Adipocyte (in vitro differentiated cells): ENCODE measurements around the gene PLAAT4.
"Not testable (repeated sequence)": the region's sequence is repeated elsewhere in the genome, so short reads cannot be mapped to it uniquely, and the experiment has no call there.

Source experiments
- DNase-seq: peaks from one replicate; pipeline ENCODE4 v3.0.0-alpha.2; 2015; ENCODE audit warnings: low read depth
- H3K27me3 ChIP-seq: replicated peaks from 2 replicates; pipeline ENCODE4 v1.7.0; 2013; ENCODE audit warnings: mild to moderate bottlenecking, low read length, moderate library complexity; ENCODE audit not compliant: control insufficient read depth, insufficient read depth
- H3K36me3 ChIP-seq: 2 replicates; pipeline ENCODE4 v1.7.0; 2013; ENCODE audit warnings: low read length, mild to moderate bottlenecking, moderate library complexity; ENCODE audit not compliant: control insufficient read depth, insufficient read depth, severe bottlenecking
- H3K4me1 ChIP-seq: 2 replicates; pipeline ENCODE4 v1.7.0; 2013; ENCODE audit warnings: mild to moderate bottlenecking, low read length, moderate library complexity; ENCODE audit not compliant: control insufficient read depth, insufficient read depth
- H3K4me3 ChIP-seq: 2 replicates; pipeline ENCODE4 v1.7.0; 2013; ENCODE audit warnings: mild to moderate bottlenecking, low read length, moderate library complexity
- H3K9ac ChIP-seq: 2 replicates; pipeline ENCODE4 v1.7.0; 2013; ENCODE audit warnings: mild to moderate bottlenecking, low read length, moderate library complexity
- H3K9me3 ChIP-seq: 2 replicates; pipeline ENCODE4 v1.7.0; 2013; ENCODE audit warnings: mild to moderate bottlenecking, low read length, moderate library complexity; ENCODE audit not compliant: control insufficient read depth

The PLAAT4 gene

GRCh38 chr11:63511048-63511748, 25.4 kb upstream of the PLAAT4 start:
- DNase-seq: no peak
- Histone ChIP-seq H3K4me1 (peaks cover 30% of the 10 kb centered on the region), H3K36me3 (peaks cover 46% of the 10 kb centered on the region), H3K9ac (peak overlapping the region; percentile 95), H3K27me3 (no peaks in the 10 kb centered on the region), H3K9me3 (no peaks in the 10 kb centered on the region), H3K4me3 (peak overlapping the region; percentile 84)

GRCh38 chr11:63512816-63513215, 23.8 kb upstream of the PLAAT4 start:
- H3K27me3 ChIP-seq: no peaks in the 10 kb centered on the region
- no peak for DNase-seq
- peaks cover 46% of the 10 kb centered on the region for H3K36me3 ChIP-seq
- H3K4me3 ChIP-seq: no peak overlapping the region
- H3K9ac ChIP-seq: no peak overlapping the region
- no peaks in the 10 kb centered on the region for H3K9me3 ChIP-seq
- H3K4me1 ChIP-seq: peaks cover 29% of the 10 kb centered on the region

- Histone ChIP-seq H3K4me3 (no peak overlapping the region), H3K4me1 (peaks cover 12% of the 10 kb centered on the region), H3K27me3 (no peaks in the 10 kb centered on the region), H3K9me3 (no peaks in the 10 kb centered on the region), H3K9ac (no peak overlapping the region), H3K36me3 (peaks cover 22% of the 10 kb centered on the region)
- DNase-seq: no peak
Observed at GRCh38 chr11:63516109-63516508, 20.5 kb upstream of the PLAAT4 start.

- no peak for DNase-seq
- H3K36me3 ChIP-seq: peaks cover 13% of the 10 kb centered on the region
Observed at GRCh38 chr11:63517156-63517555, 19.5 kb upstream of the PLAAT4 start.

GRCh38 chr11:63518548-63518947, 18.1 kb upstream of the PLAAT4 start:
- H3K27me3 ChIP-seq: no peaks in the 10 kb centered on the region
- DNase-seq: peak; percentile 36

More at GRCh38 chr11:63517156-63517555, 19.5 kb upstream of the PLAAT4 start:
- H3K9me3 ChIP-seq: no peaks in the 10 kb centered on the region
- peaks cover 3% of the 10 kb centered on the region for H3K4me1 ChIP-seq
- no peak overlapping the region for H3K4me3 ChIP-seq
- H3K9ac ChIP-seq: no peak overlapping the region
- no peaks in the 10 kb centered on the region for H3K27me3 ChIP-seq

GRCh38 chr11:63520606-63521170, 15.9 kb upstream of the PLAAT4 start:
- peaks cover 3% of the 10 kb centered on the region for H3K4me1 ChIP-seq
- H3K4me3 ChIP-seq: no peak overlapping the region
- DNase-seq: peak; percentile 27
- peaks cover 2% of the 10 kb centered on the region for H3K36me3 ChIP-seq
- no peak overlapping the region for H3K9ac ChIP-seq
- H3K27me3 ChIP-seq: no peaks in the 10 kb centered on the region
- peaks cover 14% of the 10 kb centered on the region for H3K9me3 ChIP-seq

More at GRCh38 chr11:63518548-63518947, 18.1 kb upstream of the PLAAT4 start:
- Histone ChIP-seq H3K4me1 (peaks cover 3% of the 10 kb centered on the region), H3K9ac (no peak overlapping the region), H3K4me3 (no peak overlapping the region), H3K9me3 (peaks cover 7% of the 10 kb centered on the region), H3K36me3 (peaks cover 2% of the 10 kb centered on the region)

GRCh38 chr11:63521896-63522295, 14.7 kb upstream of the PLAAT4 start:
- no peaks in the 10 kb centered on the region for H3K27me3 ChIP-seq
- no peak overlapping the region for H3K4me3 ChIP-seq
- H3K36me3 ChIP-seq: peaks cover 2% of the 10 kb centered on the region
- DNase-seq: no peak
- H3K9ac ChIP-seq: no peak overlapping the region
- H3K4me1 ChIP-seq: peaks cover 3% of the 10 kb centered on the region
- H3K9me3 ChIP-seq: peaks cover 14% of the 10 kb centered on the region

- H3K9me3 ChIP-seq: peaks cover 14% of the 10 kb centered on the region
- H3K4me3 ChIP-seq: no peak overlapping the region
- peaks cover 3% of the 10 kb centered on the region for H3K4me1 ChIP-seq
- H3K27me3 ChIP-seq: peaks cover 3% of the 10 kb centered on the region
- no peak for DNase-seq
- peaks cover 2% of the 10 kb centered on the region for H3K36me3 ChIP-seq
- H3K9ac ChIP-seq: no peak overlapping the region
Observed at GRCh38 chr11:63523151-63523550, 13.5 kb upstream of the PLAAT4 start.

- H3K9me3 ChIP-seq: peaks cover 14% of the 10 kb centered on the region
- H3K9ac ChIP-seq: no peak overlapping the region
- peaks cover 11% of the 10 kb centered on the region for H3K4me1 ChIP-seq
- H3K4me3 ChIP-seq: no peak overlapping the region
- no peak for DNase-seq
- H3K27me3 ChIP-seq: peaks cover 3% of the 10 kb centered on the region
- H3K36me3 ChIP-seq: no peaks in the 10 kb centered on the region
Observed at GRCh38 chr11:63527667-63528066, 8.9 kb upstream of the PLAAT4 start.

GRCh38 chr11:63528156-63528555, 8.5 kb upstream of the PLAAT4 start:
- DNase-seq, H3K4me3 ChIP-seq, H3K36me3 ChIP-seq, H3K9me3 ChIP-seq, H3K27me3 ChIP-seq, H3K9ac ChIP-seq: not testable (repeated sequence)
- peaks cover 11% of the 10 kb centered on the region for H3K4me1 ChIP-seq

- not testable (repeated sequence) for H3K9ac ChIP-seq, H3K36me3 ChIP-seq, H3K9me3 ChIP-seq, H3K4me3 ChIP-seq, DNase-seq, H3K27me3 ChIP-seq
- H3K4me1 ChIP-seq: peaks cover 11% of the 10 kb centered on the region
Observed at GRCh38 chr11:63528729-63529278, 7.8 kb upstream of the PLAAT4 start.
